Hepatocyte (in vitro differentiated cells): ENCODE measurements around the gene ARVCF. TPM values are rescaled to one million over a fixed set of nuclear protein-coding genes. Genes with fewer than 3 reads are reported as not detected.

ENCODE experiments used
- DNase-seq: peaks from one replicate; pipeline ENCODE4 v3.0.0-alpha.2; 2016; ENCODE audit warnings: low spot score
- H2AFZ ChIP-seq: fragments of 200-600 bp; sonication (generic); 2 replicates; pipeline ENCODE4 v1.6.0; 2016; ENCODE audit warnings: antibody characterized with exemption, mild to moderate bottlenecking
- H3K27ac ChIP-seq: fragments of 200-600 bp; sonication (generic); 2 replicates; pipeline ENCODE4 v1.5.1; 2016; ENCODE audit warnings: mild to moderate bottlenecking
- H3K27me3 ChIP-seq: fragments of 200-600 bp; sonication (generic); 2 replicates; pipeline ENCODE4 v1.6.1; 2016
- H3K36me3 ChIP-seq: fragments of 200-600 bp; sonication (generic); replicated peaks from 2 replicates; pipeline ENCODE4 v1.5.1; 2016; ENCODE audit warnings: low read depth; ENCODE audit not compliant: insufficient read depth
- H3K4me1 ChIP-seq: fragments of 200-600 bp; sonication (generic); 2 replicates; pipeline ENCODE4 v1.5.1; 2016; ENCODE audit warnings: mild to moderate bottlenecking, moderate library complexity; ENCODE audit not compliant: insufficient read depth
- H3K4me2 ChIP-seq: fragments of 200-600 bp; sonication (generic); 2 replicates; pipeline ENCODE4 v1.6.0; 2016
- H3K4me3 ChIP-seq: fragments of 200-600 bp; sonication (generic); 2 replicates; pipeline ENCODE4 v1.5.1; 2016; ENCODE audit warnings: mild to moderate bottlenecking
- H3K79me2 ChIP-seq: fragments of 200-600 bp; sonication (generic); 2 replicates; pipeline ENCODE4 v1.6.0; 2017; ENCODE audit warnings: mild to moderate bottlenecking
- H3K9me2 ChIP-seq: fragments of 200-600 bp; sonication (generic); replicated peaks from 2 replicates; pipeline ENCODE4 v1.6.0; 2017; ENCODE audit warnings: mild to moderate bottlenecking; ENCODE audit not compliant: insufficient read depth
- H3K9me3 ChIP-seq: fragments of 200-600 bp; sonication (generic); 2 replicates; pipeline ENCODE4 v1.5.1; 2016; ENCODE audit warnings: low read depth, mild to moderate bottlenecking
- H4K20me1 ChIP-seq: fragments of 200-600 bp; sonication (generic); 2 replicates; pipeline ENCODE4 v1.6.0; 2016; ENCODE audit warnings: mild to moderate bottlenecking; ENCODE audit not compliant: insufficient read depth, poor library complexity, severe bottlenecking
- CTCF ChIP-seq: fragments of 200-600 bp; sonication (generic); IDR thresholded peaks from 2 replicates; pipeline ENCODE4 v1.5.1; 2016; ENCODE audit warnings: antibody characterized with exemption, mild to moderate bottlenecking; ENCODE audit not compliant: poor library complexity
- EZH2 ChIP-seq: fragments of 200-600 bp; sonication (generic); IDR thresholded peaks from 2 replicates; pipeline ENCODE4 v1.6.1; 2016; ENCODE audit warnings: antibody characterized with exemption, mild to moderate bottlenecking, borderline replicate concordance
- EZH2phosphoT487 ChIP-seq: fragments of 200-600 bp; sonication (generic); IDR thresholded peaks from one replicate; pipeline ENCODE4 v1.6.1; 2018; ENCODE audit warnings: antibody characterized with exemption, mild to moderate bottlenecking, low read depth, moderate library complexity; ENCODE audit not compliant: unreplicated experiment, severe bottlenecking
- WGBS: methylation state at CpG from one replicate; pipeline ENCODE4 v1.1.6; 2016; ENCODE audit warnings: low lambda C conversion rate; ENCODE audit errors: missing lambda C conversion rate; 5-methylcytosine and 5-hydroxymethylcytosine counted together
- polyA plus RNA-seq: library from polyadenylated mRNA; unstranded; fragments of >200 nt; fragmentation: Nextera tagmentation; extraction: Ambion mirVana; gene quantifications from 2 replicates; pipeline ENCODE4 v1.2.1, GENCODE V29; 2016
- total RNA-seq: library from RNA; depleted of rRNA; stranded (reverse); fragments of >200 nt; gene quantifications from 2 replicates; pipeline ENCODE4 v1.2.3, GENCODE V29; 2014

Gene ARVCF
- total and polyA plus RNA-seq, 2 experiments from 2014 or later, result 23.8 to 32.5 TPM

GRCh38 chr22:19995611-19996339, 20.8 kb downstream of the ARVCF start:
- no peak overlapping the region for H3K27ac ChIP-seq
- WGBS, result 94% methylated on average over 18 of the region's 18 CpGs
- H3K9me2 ChIP-seq, result no peaks in the 10 kb centered on the region
- H3K4me1 ChIP-seq, result peaks cover 3% of the 10 kb centered on the region
- no peak overlapping the region for H3K4me3 ChIP-seq
- H4K20me1 ChIP-seq, result no peaks in the 10 kb centered on the region
- no peaks in the 10 kb centered on the region for H3K9me3 ChIP-seq
- no peak overlapping the region for H2AFZ ChIP-seq
- DNase-seq, result no peak
- no peaks in the 10 kb centered on the region for H3K36me3 ChIP-seq
- TF ChIP-seq EZH2 (no peak), CTCF (no peak)
- no peaks in the 10 kb centered on the region for H3K79me2 ChIP-seq
- no peaks in the 10 kb centered on the region for H3K27me3 ChIP-seq
- H3K4me2 ChIP-seq, result no peak overlapping the region

GRCh38 chr22:19994851-19995610, 21.6 kb downstream of the ARVCF start:
- Histone ChIP-seq H3K79me2 (no peaks in the 10 kb centered on the region), H3K4me3 (no peak overlapping the region), H3K27ac (no peak overlapping the region), H3K9me2 (no peaks in the 10 kb centered on the region), H3K27me3 (no peaks in the 10 kb centered on the region), H3K4me1 (peaks cover 3% of the 10 kb centered on the region), H3K36me3 (no peaks in the 10 kb centered on the region), H4K20me1 (no peaks in the 10 kb centered on the region), H3K9me3 (no peaks in the 10 kb centered on the region), H3K4me2 (no peak overlapping the region), H2AFZ (no peak overlapping the region)
- DNase-seq, result no peak
- 89% methylated on average over 5 of the region's 12 CpGs for WGBS
- TF ChIP-seq EZH2 (no peak), CTCF (no peak), EZH2phosphoT487 (no peak)

GRCh38 chr22:19993926-19994325, 22.7 kb downstream of the ARVCF start:
- H3K4me1 ChIP-seq, result no peaks in the 10 kb centered on the region
- TF ChIP-seq EZH2 (no peak), EZH2phosphoT487 (no peak), CTCF (no peak)
- no peaks in the 10 kb centered on the region for H3K79me2 ChIP-seq
- H3K9me2 ChIP-seq, result no peaks in the 10 kb centered on the region
- no peak overlapping the region for H3K4me3 ChIP-seq
- H2AFZ ChIP-seq, result no peak overlapping the region
- no peaks in the 10 kb centered on the region for H3K9me3 ChIP-seq
- 84% methylated on average over 6 of the region's 7 CpGs for WGBS
- no peak overlapping the region for H3K27ac ChIP-seq
- no peaks in the 10 kb centered on the region for H3K36me3 ChIP-seq
- no peaks in the 10 kb centered on the region for H4K20me1 ChIP-seq
- H3K4me2 ChIP-seq, result no peak overlapping the region
- H3K27me3 ChIP-seq, result no peaks in the 10 kb centered on the region
- no peak for DNase-seq
